Right lobe of liver (tissue), 6 donors: ENCODE results near the gene ACTN2. TPM values are rescaled to one million over a fixed set of nuclear protein-coding genes. Genes with fewer than 3 reads are reported as not detected.

ENCODE experiments used
- ATAC-seq, 4 donors: fragments of 200-7000 bp; cut with Tn5 transposase; one replicate each; pipeline ENCODE4 v1.9.1; 2020; ENCODE audit warnings: mild to moderate bottlenecking in 4 of 4, moderate library complexity in 4 of 4
- DNase-seq, 3 donors: peaks; one replicate each; pipeline ENCODE4 v3.0.0-alpha.2; 2020
- H3K27ac ChIP-seq, 3 donors: fragments of 200-600 bp; one replicate each; pipeline ENCODE4 v1.8.0; 2022
- H3K27me3 ChIP-seq, 2 donors: fragments of 200-600 bp; one replicate each; pipeline ENCODE4 v1.8.0; 2022
- H3K36me3 ChIP-seq, 4 donors: fragments of 200-600 bp; sonication (generic) in 1 of 4; one replicate each; pipeline versions ENCODE4 v1.5.1 to v1.8.0; 2017 to 2022; ENCODE audit warnings: control low read depth in 1 of 4
- H3K4me1 ChIP-seq, 4 donors: fragments of 200-600 bp; sonication (generic) in 1 of 4; one replicate each; pipeline versions ENCODE4 v1.5.1 to v1.8.0; 2017 to 2022; ENCODE audit warnings: control low read depth in 1 of 4
- H3K4me3 ChIP-seq, 3 donors: fragments of 200-600 bp; one replicate each; pipeline ENCODE4 v1.8.0; 2022
- H3K9me3 ChIP-seq, 4 donors: fragments of 200-600 bp; sonication (generic) in 1 of 4; one replicate each; pipeline versions ENCODE4 v1.5.1 to v1.8.0; 2017 to 2022; ENCODE audit warnings: control low read depth in 1 of 4
- POLR2A ChIP-seq: fragments of 450-650 bp; IDR thresholded peaks from one replicate; pipeline ENCODE4 v1.6.1; 2017; ENCODE audit warnings: antibody characterized with exemption, mild to moderate bottlenecking
- WGBS: methylation state at CpG from one replicate; pipeline ENCODE4 v1.1.6; 2018; ENCODE audit warnings: low coverage, low lambda C conversion rate; ENCODE audit not compliant: insufficient coverage; ENCODE audit errors: missing lambda C conversion rate; 5-methylcytosine and 5-hydroxymethylcytosine counted together
- intact Hi-C, 2 donors: fragments of 100-400 bp; cut with DNase I; formaldehyde crosslinking; loops; one replicate each; pipeline versions ENCODE4 v1.11.2 to v1.14.1; 2022
- total RNA-seq, 6 experiments: library from RNA; depleted of rRNA in 2 of 6; stranded (reverse); fragments of >200 nt in 2 of 6; fragmentation: NEBNext Ultra II Directional in 3 of 6; extraction: Animal tissue kit (Norgen Biotek cat#: 25700) in 3 of 6; gene quantifications; one replicate each; pipeline versions ENCODE4 v1.1.0 to v1.2.4, GENCODE V29; 2016 to 2023
- TF ChIP-seq, protein P1 (sequence below), 4 donors: fragments of 200-600 bp in 3 of 4; fragments of 450-650 bp in 1 of 4; IDR thresholded peaks; one replicate each; pipeline versions ENCODE4 v1.5.1 to v1.8.0; 2016 to 2022; ENCODE audit warnings: antibody characterized with exemption in 4 of 4, mild to moderate bottlenecking in 2 of 4
- donor health status: DM: no; HTN: yes; CAD: no.
- donor health status: DM: no; HTN: no; CAD: no.
- donor health status: DM: no; HTN: no; CAD: no.
- donor health status: DM: no; HTN: yes; CAD: no.
- donor health status: DM: no; HTN: yes; CAD: no.

ACTN2 gene
- total RNA-seq, 6 experiments from 2014 or later, result 0.29 to 1.4 (median 0.58) TPM; not detected in 1

DNA sequence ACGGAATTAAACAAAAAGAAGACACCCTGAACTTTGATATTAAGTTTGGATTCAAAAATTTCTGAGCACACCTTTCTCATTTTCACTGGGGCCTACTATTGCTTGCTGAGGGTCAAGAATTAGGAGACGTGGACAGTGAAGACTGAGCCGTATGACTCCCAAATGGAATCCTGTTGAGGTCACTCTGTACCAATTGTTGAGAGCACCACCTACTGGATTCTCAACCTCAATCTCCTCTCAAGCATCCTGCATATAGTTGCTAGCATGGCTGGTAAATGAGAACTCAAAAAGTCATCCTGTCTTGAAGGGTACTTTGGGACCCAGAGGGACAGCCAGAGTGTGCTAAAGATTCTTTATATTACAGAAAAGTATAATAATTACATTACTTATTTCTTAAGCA lies 88.6 kb downstream of the ACTN2 start:
- 21% methylated on average over 3 of the region's 3 CpGs for WGBS
- DNase-seq, result no peak
- peak; percentile 90 to 96 (median 92) for ATAC-seq
- TF ChIP-seq, protein P1, sequence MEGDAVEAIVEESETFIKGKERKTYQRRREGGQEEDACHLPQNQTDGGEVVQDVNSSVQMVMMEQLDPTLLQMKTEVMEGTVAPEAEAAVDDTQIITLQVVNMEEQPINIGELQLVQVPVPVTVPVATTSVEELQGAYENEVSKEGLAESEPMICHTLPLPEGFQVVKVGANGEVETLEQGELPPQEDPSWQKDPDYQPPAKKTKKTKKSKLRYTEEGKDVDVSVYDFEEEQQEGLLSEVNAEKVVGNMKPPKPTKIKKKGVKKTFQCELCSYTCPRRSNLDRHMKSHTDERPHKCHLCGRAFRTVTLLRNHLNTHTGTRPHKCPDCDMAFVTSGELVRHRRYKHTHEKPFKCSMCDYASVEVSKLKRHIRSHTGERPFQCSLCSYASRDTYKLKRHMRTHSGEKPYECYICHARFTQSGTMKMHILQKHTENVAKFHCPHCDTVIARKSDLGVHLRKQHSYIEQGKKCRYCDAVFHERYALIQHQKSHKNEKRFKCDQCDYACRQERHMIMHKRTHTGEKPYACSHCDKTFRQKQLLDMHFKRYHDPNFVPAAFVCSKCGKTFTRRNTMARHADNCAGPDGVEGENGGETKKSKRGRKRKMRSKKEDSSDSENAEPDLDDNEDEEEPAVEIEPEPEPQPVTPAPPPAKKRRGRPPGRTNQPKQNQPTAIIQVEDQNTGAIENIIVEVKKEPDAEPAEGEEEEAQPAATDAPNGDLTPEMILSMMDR (IDR thresholded peaks at IDR 0.05), result peak; percentile 37 to 58 (median 48)
- TF ChIP-seq POLR2A, result no peak
- Histone ChIP-seq H3K9me3 (no peaks in the 10 kb centered on the region), H3K27me3 (no peaks in the 10 kb centered on the region), H3K36me3 (no peaks in the 10 kb centered on the region), H3K4me1 (no peaks in the 10 kb centered on the region), H3K27ac (no peak overlapping the region), H3K4me3 (no peak overlapping the region)
- intact Hi-C loops, result no loop called here

DNA sequence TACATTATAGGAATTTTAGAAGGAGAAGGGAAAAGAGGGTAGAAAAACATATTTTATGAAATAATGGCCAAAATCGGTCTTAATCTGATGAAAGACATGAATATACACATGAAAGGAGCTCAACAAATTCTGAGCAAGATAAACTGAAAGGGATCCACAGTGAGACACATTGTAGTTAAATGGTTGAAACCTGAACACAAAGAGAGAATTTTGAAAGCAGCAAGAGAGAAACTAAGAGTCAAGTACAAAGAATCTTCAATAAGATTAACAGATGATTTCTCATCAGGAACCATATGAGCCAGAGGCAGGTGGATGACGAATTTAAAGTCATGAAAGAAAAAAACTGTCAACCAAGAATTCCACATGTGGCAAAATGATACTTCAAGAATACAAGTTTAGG lies 93.0 kb downstream of the ACTN2 start:
- Histone ChIP-seq H3K27me3 (no peaks in the 10 kb centered on the region), H3K4me1 (no peaks in the 10 kb centered on the region), H3K4me3 (no peak overlapping the region), H3K36me3 (no peaks in the 10 kb centered on the region), H3K9me3 (no peaks in the 10 kb centered on the region), H3K27ac (no peak overlapping the region)
- no peak for ATAC-seq
- WGBS, result 85% methylated on average over 2 of the region's 2 CpGs
- DNase-seq, result no peak
- no peak for TF ChIP-seq POLR2A
- TF ChIP-seq, protein P1 (IDR thresholded peaks at IDR 0.05), result no peak
- intact Hi-C loops, result no loop called here

DNA sequence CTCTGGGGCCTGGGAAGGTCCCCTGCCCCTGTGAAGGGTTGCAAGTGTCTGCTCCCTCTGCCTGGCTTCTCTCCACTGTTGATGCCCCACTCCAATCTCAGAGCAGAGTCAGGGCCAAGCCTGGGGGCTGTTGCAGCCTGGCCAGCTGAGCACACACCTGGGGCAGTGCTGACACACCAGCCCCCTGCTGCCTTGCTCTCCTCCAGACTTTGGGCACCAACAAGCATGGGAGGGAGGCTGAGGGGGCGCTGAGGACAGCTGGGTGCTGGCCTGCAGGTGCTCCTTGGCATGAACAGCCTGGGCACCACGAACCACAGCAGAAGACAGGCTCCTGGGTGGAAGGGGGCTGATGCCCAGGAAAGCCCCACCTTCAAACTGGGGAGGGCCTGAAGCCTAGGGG lies 99.2 kb downstream of the ACTN2 start:
- H3K4me1 ChIP-seq, result no peaks in the 10 kb centered on the region
- H3K36me3 ChIP-seq, result no peaks in the 10 kb centered on the region
- H3K4me3 ChIP-seq, result no peak overlapping the region
- intact Hi-C loops, result no loop called here
- no peaks in the 10 kb centered on the region for H3K9me3 ChIP-seq
- H3K27ac ChIP-seq, result no peak overlapping the region
- H3K27me3 ChIP-seq, result no peaks in the 10 kb centered on the region
- WGBS, result no CpG with 5 or more reads among the region's 2 CpGs
- no peak for DNase-seq
- ATAC-seq, result peak in 1 of 4 donors; percentile 21
- no peak for TF ChIP-seq POLR2A
- TF ChIP-seq, protein P1 (IDR thresholded peaks at IDR 0.05), result no peak

DNA sequence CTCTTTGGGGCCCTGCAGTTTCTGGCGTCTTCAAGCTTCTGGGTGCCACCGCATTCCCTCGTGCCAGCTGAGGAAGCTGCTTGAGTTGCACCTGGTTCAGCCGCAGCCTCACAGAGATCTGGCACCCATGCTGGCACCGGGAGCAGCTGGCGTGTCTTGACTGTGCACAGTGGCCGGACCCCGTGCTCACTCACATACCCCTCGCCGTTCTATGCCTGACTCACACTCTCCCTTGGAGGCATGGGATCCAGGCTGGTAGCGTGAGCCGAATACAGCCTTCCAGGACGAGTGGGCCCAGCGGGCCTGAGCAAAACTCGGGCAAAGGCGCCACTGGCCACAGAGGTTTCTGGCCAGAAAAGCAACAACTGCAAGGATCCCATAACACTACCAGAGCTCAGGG lies 100.2 kb downstream of the ACTN2 start:
- Histone ChIP-seq H3K36me3 (no peaks in the 10 kb centered on the region), H3K4me3 (no peak overlapping the region), H3K27me3 (no peaks in the 10 kb centered on the region), H3K4me1 (no peaks in the 10 kb centered on the region), H3K9me3 (no peaks in the 10 kb centered on the region), H3K27ac (no peak overlapping the region)
- no peak for TF ChIP-seq POLR2A
- DNase-seq, result no peak
- WGBS, result 92% methylated on average over 5 of the region's 16 CpGs
- intact Hi-C loops, result no loop called here
- peak in 1 of 4 donors; percentile 30 for ATAC-seq

DNA sequence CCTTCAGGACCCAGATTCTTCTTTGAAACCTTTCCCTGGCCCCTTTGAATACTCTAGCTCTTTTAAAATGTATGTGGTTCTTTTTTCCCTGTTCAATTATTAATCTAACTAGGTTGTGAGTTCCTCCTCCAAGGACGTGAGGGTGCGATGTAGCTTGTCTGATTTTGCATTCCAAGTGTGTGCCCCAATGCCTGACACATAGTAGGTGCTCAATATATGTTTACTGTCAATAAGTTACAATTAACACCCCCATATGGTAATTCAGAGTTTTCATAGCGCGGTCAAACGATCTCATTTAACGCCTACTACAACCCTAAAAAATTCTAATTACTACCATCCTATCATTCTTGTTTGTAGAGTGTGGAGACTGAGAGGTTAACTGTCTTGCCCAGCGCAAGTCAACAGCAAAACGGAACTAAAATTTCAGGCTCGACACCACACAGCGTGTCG lies 108.3 kb downstream of the ACTN2 start:
- intact Hi-C loops, result no loop called here
- ATAC-seq, result no peak
- H3K9me3 ChIP-seq, result no peaks in the 10 kb centered on the region
- no peaks in the 10 kb centered on the region for H3K27me3 ChIP-seq
- H3K4me3 ChIP-seq, result peak overlapping the region; percentile 81 to 85 (median 83)
- peak overlapping the region in 2 of 3 donors; percentile 18 to 39 for H3K27ac ChIP-seq
- 5% methylated on average over 11 of the region's 11 CpGs for WGBS
- TF ChIP-seq POLR2A, result no peak
- TF ChIP-seq, protein P1 (IDR thresholded peaks at IDR 0.05), result no peak
- DNase-seq, result no peak
- H3K4me1 ChIP-seq, result peaks cover 0 to 13% (median 0%) of the 10 kb centered on the region in 4 donors
- H3K36me3 ChIP-seq, result no peaks in the 10 kb centered on the region
